22Rv1 (cell line): ENCODE measurements around the gene SNX6.
"Not testable (repeated sequence)": the region's sequence is repeated elsewhere in the genome, so short reads cannot be mapped to it uniquely, and the experiment has no call there.

Experiments used
- H3K27ac ChIP-seq: fragments of 450-650 bp; 2 replicates; pipeline ENCODE4 v1.5.1; 2017
- CTCF ChIP-seq: fragments of 450-650 bp; IDR thresholded peaks from 2 replicates; pipeline ENCODE4 v1.5.1; 2017; ENCODE audit warnings: mild to moderate bottlenecking
- ZFX ChIP-seq: fragments of 450-650 bp; IDR thresholded peaks from 2 replicates; pipeline ENCODE4 v1.6.1; 2017; ENCODE audit warnings: antibody characterized with exemption, borderline replicate concordance

SNX6 gene

GRCh38 chr14:34649344-34649743, 19.4 kb upstream of the SNX6 start:
- no peak overlapping the region for H3K27ac ChIP-seq
- TF ChIP-seq CTCF: no peak

- no peak overlapping the region for H3K27ac ChIP-seq
- TF ChIP-seq CTCF: no peak
- TF ChIP-seq ZFX: no peak
Measured at GRCh38 chr14:34646570-34647255, 16.8 kb upstream of the SNX6 start.

- TF ChIP-seq CTCF (no peak), ZFX (no peak)
- H3K27ac ChIP-seq: no peak overlapping the region
Measured at GRCh38 chr14:34643361-34643760, 13.4 kb upstream of the SNX6 start.

GRCh38 chr14:34642595-34642994, 12.6 kb upstream of the SNX6 start:
- H3K27ac ChIP-seq: no peak overlapping the region
- no peak for TF ChIP-seq ZFX
- no peak for TF ChIP-seq CTCF

GRCh38 chr14:34640826-34641225, 10.9 kb upstream of the SNX6 start:
- H3K27ac ChIP-seq: no peak overlapping the region
- no peak for TF ChIP-seq CTCF
- no peak for TF ChIP-seq ZFX

- H3K27ac ChIP-seq: not testable (repeated sequence)
Measured at GRCh38 chr14:34634360-34634771, 4.4 kb upstream of the SNX6 start.

- TF ChIP-seq CTCF (no peak), ZFX (no peak)
- no peak overlapping the region for H3K27ac ChIP-seq
Measured at GRCh38 chr14:34633742-34634141, 3.8 kb upstream of the SNX6 start.

- no peak overlapping the region for H3K27ac ChIP-seq
- TF ChIP-seq CTCF: no peak
- no peak for TF ChIP-seq ZFX
Measured at GRCh38 chr14:34632411-34632978, 2.5 kb upstream of the SNX6 start.
